Measurements from ENCODE around the gene ATRNL1.

GRCh38 chr10:115696747-115697146 is 603.6 kb downstream of the ATRNL1 start:
- TF ChIP-seq CTCF (IDR thresholded peaks at IDR 0.05; ENCODE audit: low read depth, low read length, poor library complexity, severe bottlenecking) (no peak), EZH2phosphoT487 (IDR thresholded peaks at IDR 0.05; ENCODE audit: borderline replicate concordance, low read length) (no peak)

Data from DOHH2 (cell line).